ENCODE measurements around the gene C2CD3. TPM values are rescaled to one million over a fixed set of nuclear protein-coding genes. Genes with fewer than 3 reads are reported as not detected.

C2CD3 gene
- total and polyA plus RNA-seq, 9 of the 15 experiments (the other 6 are each of a cell fraction or from before 2014, with no cell fraction given): 4.4 to 20.2 (median 15.4) TPM

GRCh38 chr11:73976451-73977151 is 194.2 kb downstream of the C2CD3 start:
- ATAC-seq (no peak), FAIRE-seq (no peak), DNase-seq (ENCODE audit: extremely low read depth in 1 of 4, low spot score in 3 of 4) (peak in 1 of 4 experiments; percentile 14)
- H3K27ac ChIP-seq (ENCODE audit: extremely low read depth, low read depth, low read length): no peak overlapping the region
- H3K4me3 ChIP-seq: no peak overlapping the region
- H3K4me2 ChIP-seq (ENCODE audit: insufficient read depth, low read length): no peak overlapping the region
- in situ Hi-C loops (cut with MboI): no loop called here
- H3K9ac ChIP-seq (ENCODE audit: insufficient read depth in 1 of 2, low read depth in 2 of 2, low read length in 2 of 2): no peak overlapping the region
- intact Hi-C loops (cut with micrococcal nuclease): no loop called here
- no peaks in the 10 kb centered on the region for H3K27me3 ChIP-seq (ENCODE audit: control insufficient read depth in 2 of 2, insufficient read depth in 2 of 2, low read length in 2 of 2)
- H3K9me3 ChIP-seq (replicated peaks; ENCODE audit: control insufficient read depth, insufficient read depth, low read depth, low read length): no peaks in the 10 kb centered on the region
- no TSS peak for BruUV-seq (replicated peaks)
- H2AFZ ChIP-seq (ENCODE audit: low read depth, low read length): no peak overlapping the region
- TF ChIP-seq RBFOX2 (IDR thresholded peaks at IDR 0.05; ENCODE audit: low read depth, low read length) (peak; percentile 64), POLR2A (conservative IDR thresholded peaks at IDR 0.05) (0 out of 2 replicates have a peak, but pooled peaks have one; percentile 9), PYGO2 (tag; IDR thresholded peaks at IDR 0.05) (no peak), POLR2G (IDR thresholded peaks at IDR 0.05; ENCODE audit: low read depth, low read length) (peak; percentile 65), ATF3 (IDR thresholded peaks at IDR 0.05) (0 out of 2 replicates have a peak, but pooled peaks have one; percentile 11), ATF3 (CRISPR knock-in tag; conservative IDR thresholded peaks at IDR 0.05) (no peak)
- ChIA-PET POLR2A (interaction anchor here (0.8 to 1.4 kb wide), 2 partner anchors 11 to 342 kb away, joined by 4 to 5 read pairs; no protein-coding TSS in a partner anchor), CTCF (ENCODE audit: low intra/inter-chr PET ratio) (no interaction called here)
- peaks cover 34% of the 10 kb centered on the region for H3K79me2 ChIP-seq (ENCODE audit: control insufficient read depth, insufficient read depth, low read length)
- peaks cover 32 to 58% of the 10 kb centered on the region in 2 experiments for H3K4me1 ChIP-seq (replicated peaks in 1 of 2; ENCODE audit: control insufficient read depth in 2 of 2, insufficient read depth in 2 of 2, low read length in 2 of 2)
- H3K9me1 ChIP-seq (ENCODE audit: control insufficient read depth, insufficient read depth, low read length): peaks cover 3% of the 10 kb centered on the region
- 92% methylated on average over 13 of the region's 14 CpGs for WGBS (ENCODE audit: insufficient coverage, low coverage, missing lambda C conversion rate)
- H4K20me1 ChIP-seq (replicated peaks; ENCODE audit: control insufficient read depth, insufficient read depth, low read length): peaks cover 14% of the 10 kb centered on the region
- H3K36me3 ChIP-seq (ENCODE audit: control insufficient read depth, insufficient read depth, low read length): peaks cover 78% of the 10 kb centered on the region
